IMR-90 (cell line): ENCODE results near the gene MYBPH. TPM values are rescaled to one million over a fixed set of nuclear protein-coding genes. Genes with fewer than 3 reads are reported as not detected.

Experiments used
- ATAC-seq: fragments of 200-7000 bp; cut with Tn5 transposase; 2 replicates; pipeline ENCODE4 v1.9.1; 2020; ENCODE audit warnings: low read depth, mild to moderate bottlenecking, moderate library complexity
- BruUV-seq: library from RNA; stranded (reverse); fragments of 400-500 nt; replicated peaks from 2 replicates; lab custom pipeline; 2021; lab: Mats Ljungman, UMichigan
- CTCF ChIA-PET: fragments of 300-600 bp; formaldehyde crosslinking; extraction: SDS; loops from one replicate; lab custom pipeline; 2021; ENCODE audit warnings: antibody characterized with exemption; lab: Yijun Ruan, JAX
- POLR2A ChIA-PET: fragments of 300-600 bp; sonication (Branson Sonifier 250); formaldehyde crosslinking; loops from one replicate; lab custom pipeline; 2022; ENCODE audit warnings: antibody characterized with exemption; ENCODE audit not compliant: unreplicated experiment; lab: Charles Lee
- DNase-seq: peaks from one replicate; pipeline ENCODE4 v3.0.0; 2013
- H2AFZ ChIP-seq: replicated peaks from 2 replicates; pipeline ENCODE3; 2013; ENCODE audit warnings: low read length, mild to moderate bottlenecking; ENCODE audit not compliant: poor library complexity
- H2AK5ac ChIP-seq: 2 replicates; pipeline ENCODE4 v1.6.1; 2013; ENCODE audit warnings: low read depth, low read length, inconsistent platforms
- H2AK9ac ChIP-seq: replicated peaks from 2 replicates; pipeline ENCODE3; 2013; ENCODE audit warnings: mild to moderate bottlenecking, low read depth, low read length, moderate library complexity; ENCODE audit not compliant: poor library complexity
- H2BK120ac ChIP-seq: 2 replicates; pipeline ENCODE4 v1.6.1; 2013; ENCODE audit warnings: low read depth, low read length, inconsistent platforms
- H2BK15ac ChIP-seq: 3 replicates; pipeline ENCODE4 v1.6.1; 2013; ENCODE audit warnings: low read depth, low read length, inconsistent platforms
- H2BK20ac ChIP-seq: 2 replicates; pipeline ENCODE4 v1.6.1; 2013; ENCODE audit warnings: low read depth, mild to moderate bottlenecking, inconsistent platforms, low read length, moderate library complexity
- H2BK5ac ChIP-seq: 2 replicates; pipeline ENCODE4 v1.6.1; 2013; ENCODE audit warnings: mild to moderate bottlenecking, low read depth, low read length, inconsistent platforms; ENCODE audit not compliant: poor library complexity, severe bottlenecking
- H3K14ac ChIP-seq: replicated peaks from 2 replicates; pipeline ENCODE4 v1.6.1; 2013; ENCODE audit warnings: low read depth, low read length, inconsistent platforms
- H3K18ac ChIP-seq: 2 replicates; pipeline ENCODE4 v1.6.1; 2013; ENCODE audit warnings: low read depth, low read length, control low read depth
- H3K23ac ChIP-seq: 2 replicates; pipeline ENCODE4 v1.6.1; 2013; ENCODE audit warnings: low read depth, low read length, inconsistent platforms
- H3K27ac ChIP-seq: 2 replicates; pipeline ENCODE4 v1.5.1; 2013; ENCODE audit warnings: mild to moderate bottlenecking, control low read depth, low read length; ENCODE audit not compliant: insufficient read depth
- H3K27me3 ChIP-seq: 2 replicates; pipeline ENCODE4 v1.6.1; 2013; ENCODE audit warnings: low read length; ENCODE audit not compliant: control insufficient read depth, insufficient read depth
- H3K36me3 ChIP-seq: 2 replicates; pipeline ENCODE4 v1.6.1; 2013; ENCODE audit warnings: low read length, mixed read lengths; ENCODE audit not compliant: control insufficient read depth, insufficient read depth
- H3K4ac ChIP-seq: 2 replicates; pipeline ENCODE4 v1.6.1; 2013; ENCODE audit warnings: low read depth, low read length, inconsistent platforms
- H3K4me1 ChIP-seq: 2 replicates; pipeline ENCODE4 v1.6.1; 2013; ENCODE audit warnings: low read length, mixed read lengths; ENCODE audit not compliant: control insufficient read depth, insufficient read depth
- H3K4me2 ChIP-seq: 2 replicates; pipeline ENCODE4 v1.6.1; 2013; ENCODE audit warnings: low read depth, mild to moderate bottlenecking, control low read depth, low read length, moderate library complexity
- H3K4me3 ChIP-seq: 2 replicates; pipeline ENCODE4 v1.5.1; 2013; ENCODE audit warnings: low read depth, mild to moderate bottlenecking, control low read depth, low read length, moderate library complexity; ENCODE audit not compliant: insufficient read depth
- H3K56ac ChIP-seq: 2 replicates; pipeline ENCODE4 v1.6.1; 2013; ENCODE audit warnings: low read length, inconsistent platforms; ENCODE audit not compliant: insufficient read depth; ENCODE audit errors: extremely low read depth
- H3K79me1 ChIP-seq, 2 experiments: 2 replicates each; pipeline ENCODE4 v1.6.1; 2013; ENCODE audit warnings: low read length in 2 of 2, inconsistent platforms in 1 of 2, low read depth in 1 of 2
- H3K9ac ChIP-seq: 2 replicates; pipeline ENCODE4 v1.6.1; 2013; ENCODE audit warnings: low read depth, low read length, control low read depth
- H3K9me1 ChIP-seq: 2 replicates; pipeline ENCODE4 v1.6.1; 2013; ENCODE audit warnings: low read length, inconsistent platforms; ENCODE audit not compliant: insufficient read depth
- H3K9me3 ChIP-seq: 2 replicates; pipeline ENCODE4 v1.6.1; 2013; ENCODE audit warnings: low read length; ENCODE audit not compliant: control insufficient read depth, insufficient read depth
- H4K20me1 ChIP-seq: 2 replicates; pipeline ENCODE4 v1.6.1; 2013; ENCODE audit warnings: low read length, inconsistent platforms; ENCODE audit not compliant: insufficient read depth
- H4K5ac ChIP-seq: 2 replicates; pipeline ENCODE4 v1.6.1; 2013; ENCODE audit warnings: mild to moderate bottlenecking, low read depth, low read length, control low read depth
- H4K8ac ChIP-seq, 2 experiments: 2 replicates each; pipeline ENCODE4 v1.6.1; 2013; ENCODE audit warnings: low read depth in 2 of 2, low read length in 2 of 2, control low read depth in 1 of 2, inconsistent platforms in 1 of 2
- H4K91ac ChIP-seq: 2 replicates; pipeline ENCODE4 v1.6.1; 2013; ENCODE audit warnings: low read depth, low read length, inconsistent platforms; ENCODE audit not compliant: insufficient read depth
- CEBPB ChIP-seq: IDR thresholded peaks from 2 replicates; pipeline ENCODE4 v1.6.1; 2012; ENCODE audit warnings: low read depth, low read length, improper control_type of control experiment
- CHD1 ChIP-seq: IDR thresholded peaks from 2 replicates; pipeline ENCODE4 v1.6.1; 2012; ENCODE audit warnings: low read depth, low read length, improper control_type of control experiment
- FOS ChIP-seq: fragments of 150-350 bp; IDR thresholded peaks from 2 replicates; pipeline ENCODE4 v1.6.1; 2016; ENCODE audit warnings: low read depth, low read length
- MAFK ChIP-seq: IDR thresholded peaks from 2 replicates; pipeline ENCODE4 v1.6.1; 2012; ENCODE audit warnings: low read depth, low read length, improper control_type of control experiment
- MAZ ChIP-seq: IDR thresholded peaks from 2 replicates; pipeline ENCODE4 v1.6.1; 2012; ENCODE audit warnings: low read depth, mild to moderate bottlenecking, low read length, improper control_type of control experiment, moderate library complexity, borderline replicate concordance
- MXI1 ChIP-seq: IDR thresholded peaks from 2 replicates; pipeline ENCODE4 v1.6.1; 2012; ENCODE audit warnings: low read depth, mild to moderate bottlenecking, low read length, moderate library complexity, borderline replicate concordance
- NFE2L2 ChIP-seq: fragments of 150-350 bp; IDR thresholded peaks from 2 replicates; pipeline ENCODE4 v1.6.1; 2016; ENCODE audit warnings: low read depth, mild to moderate bottlenecking, low read length
- POLR2A ChIP-seq: IDR thresholded peaks from 2 replicates; pipeline ENCODE4 v1.6.1; 2012; ENCODE audit warnings: mild to moderate bottlenecking, low read depth, low read length
- RAD21 ChIP-seq: IDR thresholded peaks from 2 replicates; pipeline ENCODE4 v1.6.1; 2012; ENCODE audit warnings: low read length, improper control_type of control experiment
- RCOR1 ChIP-seq: IDR thresholded peaks from 2 replicates; pipeline ENCODE4 v1.6.1; 2012; ENCODE audit warnings: mild to moderate bottlenecking, low read length, improper control_type of control experiment; ENCODE audit not compliant: insufficient replicate concordance
- RFX5 ChIP-seq: IDR thresholded peaks from 2 replicates; pipeline ENCODE4 v1.8.0; 2012; ENCODE audit warnings: low read depth, mild to moderate bottlenecking, low read length, moderate library complexity
- SMC3 ChIP-seq: fragments of 150-350 bp; IDR thresholded peaks from 2 replicates; pipeline ENCODE4 v1.6.1; 2016; ENCODE audit warnings: low read depth, mild to moderate bottlenecking, antibody characterized with exemption, low read length, moderate library complexity
- WGBS, 2 experiments: methylation state at CpG; one replicate each; pipeline versions ENCODE4 v1.1.5 to v1.1.7; 2013; ENCODE audit warnings: missing lambda C conversion rate in 2 of 2; ENCODE audit not compliant: insufficient read length in 1 of 2; ENCODE audit errors: extremely low coverage in 2 of 2; 5-methylcytosine and 5-hydroxymethylcytosine counted together
- dilution Hi-C: fragments of 300-500 bp; cut with HindIII; formaldehyde crosslinking; loops from one replicate; pipeline ENCODE4 v1.14.3; 2018; ENCODE audit warnings: low sequenced_read_pairs; ENCODE audit not compliant: unreplicated experiment
- in situ Hi-C: fragments of 300-500 bp; cut with MboI; formaldehyde crosslinking; loops from 3 replicates; pipeline ENCODE4 v1.14.3; 2019; ENCODE audit warnings: low sequenced_read_pairs, inconsistent platforms, mixed read lengths
- intact Hi-C: fragments of 100-400 bp; cut with micrococcal nuclease; formaldehyde crosslinking; loops from 2 replicates; pipeline ENCODE4 v1.10.0; 2022
- polyA plus RNA-seq, 3 experiments: library from polyadenylated mRNA; depleted of rRNA; stranded (reverse); fragments of >200 nt; gene quantifications; 2 replicates each; pipeline ENCODE4 v1.2.3, GENCODE V29; 2012; ENCODE audit warnings: low replicate concordance in 1 of 3
- total RNA-seq: library from RNA; depleted of rRNA; stranded (reverse); fragments of >200 nt; gene quantifications from 2 replicates; pipeline ENCODE4 v1.2.3, GENCODE V29; 2012
- TF ChIP-seq, protein P1 (sequence below): conservative IDR thresholded peaks from 2 replicates; pipeline ENCODE4 v1.5.1; 2012; ENCODE audit warnings: mild to moderate bottlenecking, low read depth, low read length, improper control_type of control experiment
- TF ChIP-seq, protein P2 (sequence below): fragments of 150-350 bp; IDR thresholded peaks from 2 replicates; pipeline ENCODE4 v1.6.1; 2016; ENCODE audit warnings: low read depth, mild to moderate bottlenecking, low read length, moderate library complexity, borderline replicate concordance
- TF ChIP-seq, protein P3 (sequence below): fragments of 150-350 bp; IDR thresholded peaks from 2 replicates; pipeline ENCODE4 v1.6.1; 2017; ENCODE audit warnings: mild to moderate bottlenecking, antibody characterized with exemption, low read length, low read depth

MYBPH gene
- total and polyA plus RNA-seq, 2 of the 4 experiments (the other 2 are of a cell fraction): not detected

DNA sequence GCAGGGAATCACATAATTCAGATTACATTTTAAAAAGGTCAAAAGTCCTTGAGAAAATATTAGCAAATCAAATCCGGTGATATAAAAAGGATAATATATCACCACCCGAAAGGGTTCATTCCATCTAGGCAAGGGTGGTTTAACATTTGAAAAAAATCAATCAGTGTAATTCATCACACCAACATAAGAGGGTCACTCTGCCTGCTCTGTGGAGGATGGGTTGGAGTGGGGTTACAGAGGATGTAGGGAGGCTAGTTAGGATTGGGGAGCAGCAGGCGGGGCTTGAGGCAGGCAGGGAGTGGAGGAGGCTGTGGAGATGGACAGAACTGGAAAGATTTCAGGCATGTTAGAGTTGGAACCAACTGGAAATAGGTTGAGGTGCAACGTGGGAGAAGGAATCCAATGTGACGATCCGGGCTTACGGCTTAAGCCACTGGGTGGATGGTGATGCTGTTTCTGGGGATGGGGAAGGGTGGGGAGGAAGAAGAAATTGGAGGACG, 35.6 kb downstream of the MYBPH start:
- no peak overlapping the region for H3K9ac ChIP-seq
- no peak overlapping the region for H3K56ac ChIP-seq
- H2AK5ac ChIP-seq: no peak overlapping the region
- no peak overlapping the region for H3K4me3 ChIP-seq
- H2BK5ac ChIP-seq: no peak overlapping the region
- H3K27ac ChIP-seq: no peak overlapping the region
- no peak overlapping the region for H2BK15ac ChIP-seq
- ATAC-seq (no peak), DNase-seq (no peak)
- in situ Hi-C loops (no loop called here), dilution Hi-C loops (no loop called here), intact Hi-C loops (no loop called here)
- H4K5ac ChIP-seq: no peak overlapping the region
- H3K4me1 ChIP-seq: no peaks in the 10 kb centered on the region; the same call in 1 of the 2 replicates
- POLR2A ChIA-PET: no interaction called here
- no peak overlapping the region for H3K18ac ChIP-seq
- H3K4me2 ChIP-seq: no peak overlapping the region
- H3K36me3 ChIP-seq: no peaks in the 10 kb centered on the region
- BruUV-seq: no TSS peak
- no peak overlapping the region for H2AFZ ChIP-seq
- H2BK120ac ChIP-seq: no peak overlapping the region
- H4K8ac ChIP-seq: no peak overlapping the region
- TF ChIP-seq MAFK: no peak
- TF ChIP-seq RFX5: no peak
- TF ChIP-seq, protein P1, sequence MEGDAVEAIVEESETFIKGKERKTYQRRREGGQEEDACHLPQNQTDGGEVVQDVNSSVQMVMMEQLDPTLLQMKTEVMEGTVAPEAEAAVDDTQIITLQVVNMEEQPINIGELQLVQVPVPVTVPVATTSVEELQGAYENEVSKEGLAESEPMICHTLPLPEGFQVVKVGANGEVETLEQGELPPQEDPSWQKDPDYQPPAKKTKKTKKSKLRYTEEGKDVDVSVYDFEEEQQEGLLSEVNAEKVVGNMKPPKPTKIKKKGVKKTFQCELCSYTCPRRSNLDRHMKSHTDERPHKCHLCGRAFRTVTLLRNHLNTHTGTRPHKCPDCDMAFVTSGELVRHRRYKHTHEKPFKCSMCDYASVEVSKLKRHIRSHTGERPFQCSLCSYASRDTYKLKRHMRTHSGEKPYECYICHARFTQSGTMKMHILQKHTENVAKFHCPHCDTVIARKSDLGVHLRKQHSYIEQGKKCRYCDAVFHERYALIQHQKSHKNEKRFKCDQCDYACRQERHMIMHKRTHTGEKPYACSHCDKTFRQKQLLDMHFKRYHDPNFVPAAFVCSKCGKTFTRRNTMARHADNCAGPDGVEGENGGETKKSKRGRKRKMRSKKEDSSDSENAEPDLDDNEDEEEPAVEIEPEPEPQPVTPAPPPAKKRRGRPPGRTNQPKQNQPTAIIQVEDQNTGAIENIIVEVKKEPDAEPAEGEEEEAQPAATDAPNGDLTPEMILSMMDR: no peak
- TF ChIP-seq RCOR1: no peak
- TF ChIP-seq MXI1: no peak
- TF ChIP-seq FOS: no peak
- TF ChIP-seq, protein P2, sequence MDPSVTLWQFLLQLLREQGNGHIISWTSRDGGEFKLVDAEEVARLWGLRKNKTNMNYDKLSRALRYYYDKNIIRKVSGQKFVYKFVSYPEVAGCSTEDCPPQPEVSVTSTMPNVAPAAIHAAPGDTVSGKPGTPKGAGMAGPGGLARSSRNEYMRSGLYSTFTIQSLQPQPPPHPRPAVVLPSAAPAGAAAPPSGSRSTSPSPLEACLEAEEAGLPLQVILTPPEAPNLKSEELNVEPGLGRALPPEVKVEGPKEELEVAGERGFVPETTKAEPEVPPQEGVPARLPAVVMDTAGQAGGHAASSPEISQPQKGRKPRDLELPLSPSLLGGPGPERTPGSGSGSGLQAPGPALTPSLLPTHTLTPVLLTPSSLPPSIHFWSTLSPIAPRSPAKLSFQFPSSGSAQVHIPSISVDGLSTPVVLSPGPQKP: no peak
- no peak for TF ChIP-seq SMC3
- TF ChIP-seq NFE2L2: no peak
- no peak for TF ChIP-seq RAD21
- TF ChIP-seq, protein P3, sequence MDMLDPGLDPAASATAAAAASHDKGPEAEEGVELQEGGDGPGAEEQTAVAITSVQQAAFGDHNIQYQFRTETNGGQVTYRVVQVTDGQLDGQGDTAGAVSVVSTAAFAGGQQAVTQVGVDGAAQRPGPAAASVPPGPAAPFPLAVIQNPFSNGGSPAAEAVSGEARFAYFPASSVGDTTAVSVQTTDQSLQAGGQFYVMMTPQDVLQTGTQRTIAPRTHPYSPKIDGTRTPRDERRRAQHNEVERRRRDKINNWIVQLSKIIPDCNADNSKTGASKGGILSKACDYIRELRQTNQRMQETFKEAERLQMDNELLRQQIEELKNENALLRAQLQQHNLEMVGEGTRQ: no peak
- no peak for TF ChIP-seq POLR2A
- no peak for TF ChIP-seq CHD1
- TF ChIP-seq CEBPB: no peak
- no peak for TF ChIP-seq MAZ
- no peak overlapping the region for H3K23ac ChIP-seq
- no peaks in the 10 kb centered on the region for H3K79me1 ChIP-seq
- H3K27me3 ChIP-seq: peaks cover 46% of the 10 kb centered on the region
- no peak overlapping the region for H2BK20ac ChIP-seq
- H4K91ac ChIP-seq: no peak overlapping the region
- H3K4ac ChIP-seq: no peak overlapping the region
- CTCF ChIA-PET: no interaction called here
- 33% methylated on average over 1 of the region's 8 CpGs; no CpG with 5 or more reads in 1 of the 2 experiments for WGBS, 2 experiments
- no peak overlapping the region for H2AK9ac ChIP-seq
- H3K14ac ChIP-seq: no peak overlapping the region
- peaks cover 2% of the 10 kb centered on the region; the same call in 1 of the 2 replicates for H3K9me3 ChIP-seq
- H3K9me1 ChIP-seq: no peaks in the 10 kb centered on the region
- no peaks in the 10 kb centered on the region for H4K20me1 ChIP-seq
